DMS53 (cell line): ENCODE measurements around the gene GLIPR1L2.

Source experiments
- DNase-seq: peaks from one replicate; lab custom pipeline; 2025; lab: John Stamatoyannopoulos, UW

The GLIPR1L2 gene

DNA sequence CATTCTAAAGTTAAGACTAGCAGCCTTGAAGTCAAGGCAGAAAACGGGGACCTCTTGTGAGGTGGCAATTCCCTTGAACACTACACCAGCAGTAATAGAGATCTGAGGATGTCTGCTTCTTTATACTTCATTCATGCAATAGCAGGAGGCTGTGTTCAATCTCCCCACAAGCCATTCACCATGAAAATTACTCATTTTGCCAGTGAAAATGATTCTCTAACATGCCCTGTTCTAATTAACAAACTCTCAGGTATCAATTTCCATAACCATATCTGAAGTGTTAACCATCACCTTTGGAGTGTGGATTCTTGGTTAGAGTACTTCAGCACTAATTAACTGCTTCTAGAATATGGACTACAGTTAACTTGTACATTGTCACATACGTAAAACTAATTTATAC lies 86.2 kb downstream of the GLIPR1L2 start:
- DNase-seq: no peak

DNA sequence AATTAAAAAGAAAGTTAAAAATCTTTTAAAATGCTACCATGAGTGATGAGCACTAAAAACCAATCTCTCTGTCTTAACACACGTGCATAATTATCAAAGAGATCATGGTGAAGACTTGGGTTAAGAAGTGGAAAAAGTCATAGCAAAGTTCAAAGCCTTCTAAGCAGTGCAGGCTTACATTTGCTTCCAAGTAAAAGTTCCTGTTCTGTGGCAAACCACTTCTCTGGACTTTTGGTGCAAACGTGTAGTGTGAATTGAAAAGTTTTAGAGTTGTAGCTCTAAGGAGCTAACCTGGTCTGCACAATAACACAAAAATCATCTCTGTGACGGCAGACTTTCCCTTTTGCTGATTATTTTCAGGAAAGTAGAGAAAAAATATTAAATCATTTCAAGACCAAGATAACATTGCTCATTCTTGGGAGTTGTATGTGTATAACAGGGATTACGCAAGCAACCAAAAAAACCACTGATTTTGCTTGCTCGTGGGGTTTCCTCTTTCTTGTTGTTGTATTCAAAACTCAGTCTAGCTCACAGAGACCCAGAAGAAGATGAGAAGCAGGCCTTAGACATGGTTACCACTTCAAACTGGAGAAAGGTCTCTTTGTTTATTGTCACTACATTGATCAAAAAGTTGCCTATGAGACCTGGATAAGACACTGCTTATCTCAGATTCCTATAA lies 87.4 kb downstream of the GLIPR1L2 start:
- DNase-seq: no peak

DNA sequence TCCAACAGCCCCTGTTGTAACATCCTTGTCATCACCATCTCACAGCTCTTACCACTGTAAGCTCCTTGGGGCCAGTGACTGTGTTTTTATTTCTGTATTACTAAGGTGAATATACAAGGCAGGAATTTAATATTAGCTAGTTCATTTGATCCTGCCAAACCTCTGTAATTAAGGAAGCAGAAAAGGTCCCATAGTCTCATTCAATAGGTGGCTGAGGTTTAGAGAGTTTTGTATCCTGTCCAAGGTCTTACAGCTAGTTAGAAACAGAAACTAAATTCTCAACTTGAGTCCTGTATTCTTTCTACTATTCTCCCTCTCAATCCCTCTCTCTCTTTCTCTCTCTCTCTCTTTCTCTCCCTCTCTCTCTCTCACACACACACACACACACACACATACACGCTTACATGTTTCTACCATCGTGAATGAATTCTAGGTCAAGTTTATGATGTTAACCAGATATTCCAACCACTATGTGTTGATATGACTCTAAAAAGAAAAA lies 89.1 kb downstream of the GLIPR1L2 start:
- peak; percentile 37 for DNase-seq

DNA sequence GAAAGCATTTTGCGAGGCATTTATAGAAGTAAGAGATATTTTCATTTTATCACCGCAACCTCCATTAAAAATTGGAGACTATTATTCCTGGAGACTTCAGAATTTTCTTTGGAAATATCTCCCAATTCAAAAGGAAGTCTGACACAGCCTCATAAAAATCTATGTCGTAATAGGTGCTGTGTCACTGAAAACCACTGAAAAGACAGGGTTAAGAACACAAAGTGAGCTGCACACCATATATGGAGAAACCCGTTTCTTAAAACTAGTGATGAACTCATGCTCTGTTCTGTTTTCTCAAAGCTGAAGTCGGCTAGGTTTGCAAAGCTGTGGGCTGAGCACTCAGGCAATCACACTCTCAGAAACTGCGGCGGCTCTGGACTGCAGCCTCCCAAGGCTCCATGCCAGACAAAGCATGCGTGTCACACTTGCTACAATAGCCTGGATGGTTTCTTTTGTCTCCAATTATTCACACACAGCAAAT lies 89.6 kb downstream of the GLIPR1L2 start, which contains the start of gene GLIPR1:
Gene GLIPR1, plus strand, starts transcription at position 287 of the 481 bp plus-strand sequence. Its CDS starts 126 bp downstream, at position 413.
- peak; percentile 69 for DNase-seq

DNA sequence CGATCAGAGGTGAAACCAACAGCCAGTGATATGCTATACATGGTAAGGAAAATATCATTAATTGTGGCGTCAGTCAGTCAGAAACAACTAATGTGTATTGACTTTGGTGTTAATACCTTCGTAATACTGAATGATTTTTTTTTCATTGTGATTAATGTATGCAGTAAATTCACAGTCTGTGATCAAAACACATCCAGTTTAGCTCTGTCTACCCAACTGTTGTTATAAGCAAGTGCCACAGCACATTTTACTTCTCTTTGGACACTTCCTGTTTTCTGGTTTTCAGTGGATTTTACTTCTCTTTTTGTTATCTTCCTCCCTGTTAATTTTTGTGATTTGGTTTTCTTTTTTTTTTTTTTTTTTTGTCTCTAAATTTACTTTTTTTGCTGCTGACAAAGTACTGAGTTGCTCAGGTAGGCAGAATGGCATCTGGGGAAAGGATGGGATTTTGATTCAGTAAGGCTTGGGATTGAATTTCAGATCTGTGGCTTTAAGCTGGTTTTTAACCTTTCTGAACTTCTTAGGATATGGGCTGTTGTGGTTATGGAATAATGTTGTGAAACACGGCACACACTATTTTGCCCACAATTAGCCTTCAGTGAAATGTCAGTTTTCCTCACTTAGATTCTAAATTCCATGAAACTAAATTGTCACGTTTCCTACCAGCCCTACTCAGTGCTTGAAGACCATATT lies 90.3 kb downstream of the GLIPR1L2 start:
- DNase-seq: peak; percentile 30

DNA sequence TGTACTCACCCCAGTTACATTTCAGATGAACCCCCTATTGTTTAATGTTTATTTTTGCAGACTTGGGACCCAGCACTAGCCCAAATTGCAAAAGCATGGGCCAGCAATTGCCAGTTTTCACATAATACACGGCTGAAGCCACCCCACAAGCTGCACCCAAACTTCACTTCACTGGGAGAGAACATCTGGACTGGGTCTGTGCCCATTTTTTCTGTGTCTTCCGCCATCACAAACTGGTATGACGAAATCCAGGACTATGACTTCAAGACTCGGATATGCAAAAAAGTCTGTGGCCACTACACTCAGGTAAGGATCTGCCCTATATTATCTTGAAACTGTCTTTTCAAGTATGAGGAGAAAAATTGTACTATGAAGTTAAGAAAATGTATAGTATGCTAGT lies 90.9 kb downstream of the GLIPR1L2 start:
- DNase-seq: no peak
